Hepatocyte (in vitro differentiated cells): ENCODE measurements around the gene SRP68. TPM values are rescaled to one million over a fixed set of nuclear protein-coding genes. Genes with fewer than 3 reads are reported as not detected.

Experiments used
- DNase-seq: peaks from one replicate; pipeline ENCODE4 v3.0.0-alpha.2; 2016; ENCODE audit warnings: low spot score
- H2AFZ ChIP-seq: fragments of 200-600 bp; sonication (generic); 2 replicates; pipeline ENCODE4 v1.6.0; 2016; ENCODE audit warnings: antibody characterized with exemption, mild to moderate bottlenecking
- H3K27ac ChIP-seq: fragments of 200-600 bp; sonication (generic); 2 replicates; pipeline ENCODE4 v1.5.1; 2016; ENCODE audit warnings: mild to moderate bottlenecking
- H3K27me3 ChIP-seq: fragments of 200-600 bp; sonication (generic); 2 replicates; pipeline ENCODE4 v1.6.1; 2016
- H3K36me3 ChIP-seq: fragments of 200-600 bp; sonication (generic); replicated peaks from 2 replicates; pipeline ENCODE4 v1.5.1; 2016; ENCODE audit warnings: low read depth; ENCODE audit not compliant: insufficient read depth
- H3K4me1 ChIP-seq: fragments of 200-600 bp; sonication (generic); 2 replicates; pipeline ENCODE4 v1.5.1; 2016; ENCODE audit warnings: mild to moderate bottlenecking, moderate library complexity; ENCODE audit not compliant: insufficient read depth
- H3K4me2 ChIP-seq: fragments of 200-600 bp; sonication (generic); 2 replicates; pipeline ENCODE4 v1.6.0; 2016
- H3K4me3 ChIP-seq: fragments of 200-600 bp; sonication (generic); 2 replicates; pipeline ENCODE4 v1.5.1; 2016; ENCODE audit warnings: mild to moderate bottlenecking
- H3K79me2 ChIP-seq: fragments of 200-600 bp; sonication (generic); 2 replicates; pipeline ENCODE4 v1.6.0; 2017; ENCODE audit warnings: mild to moderate bottlenecking
- H3K9me2 ChIP-seq: fragments of 200-600 bp; sonication (generic); replicated peaks from 2 replicates; pipeline ENCODE4 v1.6.0; 2017; ENCODE audit warnings: mild to moderate bottlenecking; ENCODE audit not compliant: insufficient read depth
- H3K9me3 ChIP-seq: fragments of 200-600 bp; sonication (generic); 2 replicates; pipeline ENCODE4 v1.5.1; 2016; ENCODE audit warnings: low read depth, mild to moderate bottlenecking
- H4K20me1 ChIP-seq: fragments of 200-600 bp; sonication (generic); 2 replicates; pipeline ENCODE4 v1.6.0; 2016; ENCODE audit warnings: mild to moderate bottlenecking; ENCODE audit not compliant: insufficient read depth, poor library complexity, severe bottlenecking
- CTCF ChIP-seq: fragments of 200-600 bp; sonication (generic); IDR thresholded peaks from 2 replicates; pipeline ENCODE4 v1.5.1; 2016; ENCODE audit warnings: antibody characterized with exemption, mild to moderate bottlenecking; ENCODE audit not compliant: poor library complexity
- EZH2 ChIP-seq: fragments of 200-600 bp; sonication (generic); IDR thresholded peaks from 2 replicates; pipeline ENCODE4 v1.6.1; 2016; ENCODE audit warnings: antibody characterized with exemption, mild to moderate bottlenecking, borderline replicate concordance
- EZH2phosphoT487 ChIP-seq: fragments of 200-600 bp; sonication (generic); IDR thresholded peaks from one replicate; pipeline ENCODE4 v1.6.1; 2018; ENCODE audit warnings: antibody characterized with exemption, mild to moderate bottlenecking, low read depth, moderate library complexity; ENCODE audit not compliant: unreplicated experiment, severe bottlenecking
- WGBS: methylation state at CpG from one replicate; pipeline ENCODE4 v1.1.6; 2016; ENCODE audit warnings: low lambda C conversion rate; ENCODE audit errors: missing lambda C conversion rate; 5-methylcytosine and 5-hydroxymethylcytosine counted together
- polyA plus RNA-seq: library from polyadenylated mRNA; unstranded; fragments of >200 nt; fragmentation: Nextera tagmentation; extraction: Ambion mirVana; gene quantifications from 2 replicates; pipeline ENCODE4 v1.2.1, GENCODE V29; 2016
- total RNA-seq: library from RNA; depleted of rRNA; stranded (reverse); fragments of >200 nt; gene quantifications from 2 replicates; pipeline ENCODE4 v1.2.3, GENCODE V29; 2014

Gene SRP68
- total and polyA plus RNA-seq, 2 experiments from 2014 or later, result 41.2 to 70.1 TPM

GRCh38 chr17:76022973-76023899, 49.1 kb downstream of the SRP68 start:
- no peak overlapping the region for H3K4me3 ChIP-seq
- no peaks in the 10 kb centered on the region for H3K36me3 ChIP-seq
- no peaks in the 10 kb centered on the region for H3K9me3 ChIP-seq
- H3K27me3 ChIP-seq, result no peaks in the 10 kb centered on the region
- no peak overlapping the region for H3K4me2 ChIP-seq
- H2AFZ ChIP-seq, result no peak overlapping the region
- WGBS, result 91% methylated on average over 22 of the region's 28 CpGs
- H3K27ac ChIP-seq, result no peak overlapping the region
- no peaks in the 10 kb centered on the region for H3K4me1 ChIP-seq
- no peaks in the 10 kb centered on the region for H3K9me2 ChIP-seq
- H3K79me2 ChIP-seq, result no peaks in the 10 kb centered on the region
- TF ChIP-seq CTCF, result no peak
- no peak for TF ChIP-seq EZH2
- TF ChIP-seq EZH2phosphoT487, result no peak
- no peaks in the 10 kb centered on the region for H4K20me1 ChIP-seq
- no peak for DNase-seq

- Histone ChIP-seq H3K27me3 (no peaks in the 10 kb centered on the region), H3K9me3 (no peaks in the 10 kb centered on the region), H3K4me3 (no peak overlapping the region), H3K27ac (no peak overlapping the region), H3K4me2 (no peak overlapping the region), H2AFZ (no peak overlapping the region), H3K79me2 (no peaks in the 10 kb centered on the region), H3K4me1 (no peaks in the 10 kb centered on the region), H3K9me2 (no peaks in the 10 kb centered on the region), H4K20me1 (no peaks in the 10 kb centered on the region), H3K36me3 (no peaks in the 10 kb centered on the region)
- 87% methylated on average over 24 of the region's 24 CpGs for WGBS
- TF ChIP-seq EZH2 (no peak), EZH2phosphoT487 (no peak)
- no peak for DNase-seq
Observed at GRCh38 chr17:76022285-76022684, 50.0 kb downstream of the SRP68 start.

GRCh38 chr17:76019833-76020467, 52.4 kb downstream of the SRP68 start:
- DNase-seq, result no peak
- Histone ChIP-seq H3K27me3 (no peaks in the 10 kb centered on the region), H3K36me3 (no peaks in the 10 kb centered on the region), H3K4me1 (no peaks in the 10 kb centered on the region), H2AFZ (no peak overlapping the region), H4K20me1 (no peaks in the 10 kb centered on the region), H3K27ac (no peak overlapping the region), H3K9me2 (no peaks in the 10 kb centered on the region), H3K4me3 (no peak overlapping the region), H3K9me3 (no peaks in the 10 kb centered on the region), H3K79me2 (no peaks in the 10 kb centered on the region), H3K4me2 (no peak overlapping the region)
- TF ChIP-seq EZH2phosphoT487 (no peak), CTCF (no peak), EZH2 (no peak)
- 63% methylated on average over 6 of the region's 6 CpGs for WGBS

GRCh38 chr17:76018801-76019200, 53.5 kb downstream of the SRP68 start:
- peaks cover 3% of the 10 kb centered on the region for H3K4me1 ChIP-seq
- H3K27ac ChIP-seq, result no peak overlapping the region
- DNase-seq, result no peak
- H3K79me2 ChIP-seq, result no peaks in the 10 kb centered on the region
- H3K36me3 ChIP-seq, result no peaks in the 10 kb centered on the region
- no peaks in the 10 kb centered on the region for H4K20me1 ChIP-seq
- H2AFZ ChIP-seq, result no peak overlapping the region
- H3K4me3 ChIP-seq, result no peak overlapping the region
- no peak overlapping the region for H3K4me2 ChIP-seq
- H3K9me3 ChIP-seq, result no peaks in the 10 kb centered on the region
- no peaks in the 10 kb centered on the region for H3K27me3 ChIP-seq
- no peak for TF ChIP-seq EZH2phosphoT487
- TF ChIP-seq EZH2, result no peak
- no peak for TF ChIP-seq CTCF
- WGBS, result 91% methylated on average over 12 of the region's 13 CpGs
- H3K9me2 ChIP-seq, result no peaks in the 10 kb centered on the region
